Measurements from ENCODE around the gene GARNL3.

DNA sequence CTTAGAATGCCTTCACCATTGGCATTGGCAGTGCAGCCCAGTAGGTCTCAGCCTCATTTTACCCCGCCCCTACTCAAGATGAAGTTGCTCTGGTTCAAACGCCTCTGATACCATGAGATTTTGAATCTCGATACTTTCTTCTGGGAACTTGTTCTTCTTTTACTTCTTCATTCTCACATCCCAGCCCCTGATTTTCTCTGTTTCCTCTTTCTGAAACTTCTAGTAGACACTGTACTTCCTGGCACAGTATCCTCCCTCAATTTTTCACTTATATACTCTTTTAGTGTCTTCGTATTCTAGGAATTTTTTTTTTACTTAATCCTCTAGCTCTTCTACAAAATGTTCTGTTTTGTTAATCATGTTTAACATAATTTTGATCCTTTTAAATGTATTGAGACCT is 146.5 kb downstream of the GARNL3 start:
- TF ChIP-seq CTCF (conservative IDR thresholded peaks at IDR 0.05; ENCODE audit: low read length) (no peak), EZH2phosphoT487 (IDR thresholded peaks at IDR 0.05; ENCODE audit: borderline replicate concordance) (no peak)

All from Loucy (cell line).